GM21717 (cell line): ENCODE data around the gene ARRDC5.
"Not testable (repeated sequence)": the region's sequence is repeated elsewhere in the genome, so short reads cannot be mapped to it uniquely, and the experiment has no call there.

Experiments
- ATAC-seq: cut with Tn5 transposase; IDR thresholded peaks from one replicate; pipeline ENCODE4 v1.9.1; 2021; ENCODE audit warnings: mild to moderate bottlenecking, moderate library complexity; ENCODE audit not compliant: unreplicated experiment

ARRDC5 gene

GRCh38 chr19:4902796-4903195 lies at the start of gene ARRDC5:
ARRDC5 (minus strand) TSS chr19:4902896; CDS start chr19:4902825, 71 bp downstream.
- ATAC-seq, result no peak

GRCh38 chr19:4951656-4952055 lies 49.0 kb upstream of the ARRDC5 start:
- ATAC-seq, result no peak

- not testable (repeated sequence) for ATAC-seq
Measured at GRCh38 chr19:4950650-4951049, 48.0 kb upstream of the ARRDC5 start.

GRCh38 chr19:4941638-4942169 lies 39.0 kb upstream of the ARRDC5 start:
- ATAC-seq, result not testable (repeated sequence)

- ATAC-seq, result no peak
Measured at GRCh38 chr19:4939466-4939865, 36.8 kb upstream of the ARRDC5 start.

- not testable (repeated sequence) for ATAC-seq
Measured at GRCh38 chr19:4938461-4938860, 35.8 kb upstream of the ARRDC5 start.

GRCh38 chr19:4937060-4937459 lies 34.4 kb upstream of the ARRDC5 start:
- no peak for ATAC-seq

GRCh38 chr19:4935444-4935843 lies 32.7 kb upstream of the ARRDC5 start:
- no peak for ATAC-seq

GRCh38 chr19:4933528-4933927 lies 30.8 kb upstream of the ARRDC5 start:
- no peak for ATAC-seq

- ATAC-seq, result no peak
Measured at GRCh38 chr19:4932711-4933110, 30.0 kb upstream of the ARRDC5 start.

GRCh38 chr19:4930664-4931063 lies 28.0 kb upstream of the ARRDC5 start:
- no peak for ATAC-seq

- ATAC-seq, result no peak
Measured at GRCh38 chr19:4929186-4929585, 26.5 kb upstream of the ARRDC5 start.

GRCh38 chr19:4923276-4923747 lies 20.6 kb upstream of the ARRDC5 start:
- ATAC-seq, result no peak

- no peak for ATAC-seq
Measured at GRCh38 chr19:4922530-4923275, 20.0 kb upstream of the ARRDC5 start.

GRCh38 chr19:4916292-4917082 lies 13.8 kb upstream of the ARRDC5 start:
- ATAC-seq, result no peak

GRCh38 chr19:4914736-4915501 lies 12.2 kb upstream of the ARRDC5 start:
- no peak for ATAC-seq

- no peak for ATAC-seq
Measured at GRCh38 chr19:4913996-4914735, 11.5 kb upstream of the ARRDC5 start.

GRCh38 chr19:4911786-4912672 lies 9.3 kb upstream of the ARRDC5 start:
- no peak for ATAC-seq

GRCh38 chr19:4911314-4911713 lies 8.6 kb upstream of the ARRDC5 start:
- no peak for ATAC-seq
